Measurements from ENCODE around the gene GABRR2. TPM values are rescaled to one million over a fixed set of nuclear protein-coding genes. Genes with fewer than 3 reads are reported as not detected.

GABRR2 gene
- total and polyA plus RNA-seq, 4 donors = 0.10 to 1.7 (median 0.35) TPM

DNA sequence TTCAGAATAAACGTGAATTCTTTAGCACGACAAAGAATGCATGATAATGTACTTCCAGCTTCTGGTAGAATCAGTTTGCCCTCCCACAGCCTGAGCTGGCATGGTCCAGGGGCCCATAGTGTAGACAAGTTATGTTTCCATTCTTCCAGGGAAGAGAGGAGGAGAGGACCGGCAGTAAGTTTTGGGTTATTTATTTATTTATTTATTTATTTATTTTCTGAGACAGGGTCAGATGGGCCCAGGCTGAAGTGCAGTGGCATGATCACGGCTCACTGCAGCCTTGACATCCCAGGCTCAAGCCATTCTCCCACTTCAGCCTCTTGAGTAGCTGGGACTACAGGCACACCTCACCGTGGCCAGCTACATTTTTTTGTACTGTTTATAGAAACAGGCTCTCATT lies 102.6 kb downstream of the GABRR2 start (continued):
- TF ChIP-seq, protein P1, sequence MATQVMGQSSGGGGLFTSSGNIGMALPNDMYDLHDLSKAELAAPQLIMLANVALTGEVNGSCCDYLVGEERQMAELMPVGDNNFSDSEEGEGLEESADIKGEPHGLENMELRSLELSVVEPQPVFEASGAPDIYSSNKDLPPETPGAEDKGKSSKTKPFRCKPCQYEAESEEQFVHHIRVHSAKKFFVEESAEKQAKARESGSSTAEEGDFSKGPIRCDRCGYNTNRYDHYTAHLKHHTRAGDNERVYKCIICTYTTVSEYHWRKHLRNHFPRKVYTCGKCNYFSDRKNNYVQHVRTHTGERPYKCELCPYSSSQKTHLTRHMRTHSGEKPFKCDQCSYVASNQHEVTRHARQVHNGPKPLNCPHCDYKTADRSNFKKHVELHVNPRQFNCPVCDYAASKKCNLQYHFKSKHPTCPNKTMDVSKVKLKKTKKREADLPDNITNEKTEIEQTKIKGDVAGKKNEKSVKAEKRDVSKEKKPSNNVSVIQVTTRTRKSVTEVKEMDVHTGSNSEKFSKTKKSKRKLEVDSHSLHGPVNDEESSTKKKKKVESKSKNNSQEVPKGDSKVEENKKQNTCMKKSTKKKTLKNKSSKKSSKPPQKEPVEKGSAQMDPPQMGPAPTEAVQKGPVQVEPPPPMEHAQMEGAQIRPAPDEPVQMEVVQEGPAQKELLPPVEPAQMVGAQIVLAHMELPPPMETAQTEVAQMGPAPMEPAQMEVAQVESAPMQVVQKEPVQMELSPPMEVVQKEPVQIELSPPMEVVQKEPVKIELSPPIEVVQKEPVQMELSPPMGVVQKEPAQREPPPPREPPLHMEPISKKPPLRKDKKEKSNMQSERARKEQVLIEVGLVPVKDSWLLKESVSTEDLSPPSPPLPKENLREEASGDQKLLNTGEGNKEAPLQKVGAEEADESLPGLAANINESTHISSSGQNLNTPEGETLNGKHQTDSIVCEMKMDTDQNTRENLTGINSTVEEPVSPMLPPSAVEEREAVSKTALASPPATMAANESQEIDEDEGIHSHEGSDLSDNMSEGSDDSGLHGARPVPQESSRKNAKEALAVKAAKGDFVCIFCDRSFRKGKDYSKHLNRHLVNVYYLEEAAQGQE (IDR thresholded peaks at IDR 0.05) = no peak
- no peak for TF ChIP-seq GABPA (IDR thresholded peaks at IDR 0.05 in 1 of 2, conservative IDR thresholded peaks at IDR 0.05 in 1 of 2)
- no peak for TF ChIP-seq RAD21 (IDR thresholded peaks at IDR 0.05)
- TF ChIP-seq EGR1 (IDR thresholded peaks at IDR 0.05; ENCODE audit: low read depth in 2 of 2) = no peak
- TF ChIP-seq HNF4A (conservative IDR thresholded peaks at IDR 0.05) = no peak

DNA sequence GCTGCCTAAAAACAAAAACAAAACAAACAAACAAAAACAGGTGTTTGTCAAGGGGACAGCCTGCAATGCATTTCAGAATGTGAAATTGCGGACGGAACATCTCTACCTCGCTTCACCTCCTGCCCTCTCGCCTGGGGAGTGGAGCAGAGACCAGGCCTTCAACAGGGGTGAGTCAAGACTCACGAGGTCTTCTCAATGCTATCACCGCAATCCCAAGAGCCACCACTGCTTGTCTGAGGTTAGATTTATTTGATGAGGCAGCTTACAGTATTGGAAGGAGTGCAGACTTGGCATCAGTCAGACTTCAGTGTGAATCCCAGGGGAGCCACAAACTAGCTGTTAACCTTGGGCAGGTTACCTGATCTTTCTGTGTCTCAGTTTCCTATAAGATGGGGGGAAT lies 105.6 kb downstream of the GABRR2 start:
- no peak for DNase-seq (ENCODE audit: low spot score)
- no peak overlapping the region for H3K9ac ChIP-seq (ENCODE audit: low read depth in 1 of 2, low read length in 2 of 2)
- WGBS = 96% methylated on average over 6 of the region's 6 CpGs
- no peaks in the 10 kb centered on the region for H3K27me3 ChIP-seq (ENCODE audit: control insufficient read depth in 4 of 4, insufficient read depth in 4 of 4, low read length in 3 of 4)
- H3K9me3 ChIP-seq (ENCODE audit: control insufficient read depth in 4 of 4, low read length in 3 of 4) = no peaks in the 10 kb centered on the region
- no peak overlapping the region for H3K4me3 ChIP-seq (ENCODE audit: low read depth in 1 of 3, low read length in 3 of 3)
- no peaks in the 10 kb centered on the region for H3K36me3 ChIP-seq (ENCODE audit: control insufficient read depth in 4 of 4, insufficient read depth in 3 of 4, low read depth in 1 of 4, low read length in 3 of 4)
- no peak for TF ChIP-seq SP1 (IDR thresholded peaks at IDR 0.05)
- TF ChIP-seq JUND (IDR thresholded peaks at IDR 0.05) = no peak
- no peak for TF ChIP-seq FOXA1 (IDR thresholded peaks at IDR 0.05)
- TF ChIP-seq, protein P2, sequence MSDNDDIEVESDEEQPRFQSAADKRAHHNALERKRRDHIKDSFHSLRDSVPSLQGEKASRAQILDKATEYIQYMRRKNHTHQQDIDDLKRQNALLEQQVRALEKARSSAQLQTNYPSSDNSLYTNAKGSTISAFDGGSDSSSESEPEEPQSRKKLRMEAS (IDR thresholded peaks at IDR 0.05) = no peak
- TF ChIP-seq, protein P3, sequence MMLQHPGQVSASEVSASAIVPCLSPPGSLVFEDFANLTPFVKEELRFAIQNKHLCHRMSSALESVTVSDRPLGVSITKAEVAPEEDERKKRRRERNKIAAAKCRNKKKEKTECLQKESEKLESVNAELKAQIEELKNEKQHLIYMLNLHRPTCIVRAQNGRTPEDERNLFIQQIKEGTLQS (IDR thresholded peaks at IDR 0.05) = no peak
- TF ChIP-seq ZBTB33 (IDR thresholded peaks at IDR 0.05) = no peak
- TF ChIP-seq RXRA (IDR thresholded peaks at IDR 0.05) = no peak
- TF ChIP-seq HNF4A (conservative IDR thresholded peaks at IDR 0.05) = no peak
- TF ChIP-seq TAF1 (conservative IDR thresholded peaks at IDR 0.05) = no peak
- no peak for TF ChIP-seq NR2F2 (IDR thresholded peaks at IDR 0.05)
- no peak for TF ChIP-seq YY1 (IDR thresholded peaks at IDR 0.05)
- no peak for TF ChIP-seq CTCF (IDR thresholded peaks at IDR 0.05; ENCODE audit: low read depth, low read length, missing input control)
- no peaks in the 10 kb centered on the region for H3K4me1 ChIP-seq (ENCODE audit: control insufficient read depth in 4 of 4, insufficient read depth in 4 of 4, low read length in 3 of 4)
- H3K27ac ChIP-seq (ENCODE audit: low read depth in 1 of 2, low read length in 2 of 2) = no peak overlapping the region
